ENCODE data around the gene TRPM3. TPM values are rescaled to one million over a fixed set of nuclear protein-coding genes. Genes with fewer than 3 reads are reported as not detected.
"Not testable (repeated sequence)": the region's sequence is repeated elsewhere in the genome, so short reads cannot be mapped to it uniquely, and the experiment has no call there.

TRPM3 gene
- total and polyA plus RNA-seq, 9 of the 15 experiments (the other 6 are each of a cell fraction or from before 2014, with no cell fraction given) = 0.04 TPM; not detected in 8

DNA sequence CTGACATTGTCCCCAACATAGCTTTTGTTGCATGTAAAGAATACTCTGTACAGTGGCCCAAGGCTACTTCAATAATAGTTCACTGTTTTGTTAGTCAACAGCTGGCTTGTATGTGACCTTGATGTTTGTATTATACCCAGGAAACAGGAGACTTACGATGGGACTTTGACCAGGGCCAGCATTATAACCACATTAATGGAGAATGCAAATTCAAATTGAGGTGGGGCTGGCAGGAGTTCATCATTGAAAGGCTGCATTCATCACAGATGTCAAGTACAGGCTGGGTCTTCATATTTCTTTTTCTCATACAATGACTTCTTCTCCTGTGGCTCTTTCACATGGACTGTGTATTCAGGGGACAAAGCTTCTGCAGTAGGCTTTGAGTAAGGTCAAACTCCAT lies 414.6 kb downstream of the TRPM3 start:
- H3K79me2 ChIP-seq (ENCODE audit: control insufficient read depth, insufficient read depth, low read length); POLR2A ChIA-PET; H2AFZ ChIP-seq (ENCODE audit: low read depth, low read length); CTCF ChIA-PET (ENCODE audit: low intra/inter-chr PET ratio); H3K27ac ChIP-seq (ENCODE audit: extremely low read depth, low read depth, low read length); BruUV-seq (replicated peaks); H3K4me3 ChIP-seq; DNase-seq (ENCODE audit: extremely low read depth in 1 of 4, low spot score in 3 of 4); H3K4me1 ChIP-seq (replicated peaks in 1 of 2; ENCODE audit: control insufficient read depth in 2 of 2, insufficient read depth in 2 of 2, low read length in 2 of 2); FAIRE-seq; H3K4me2 ChIP-seq (ENCODE audit: insufficient read depth, low read length); intact Hi-C loops (cut with micrococcal nuclease); H4K20me1 ChIP-seq (replicated peaks; ENCODE audit: control insufficient read depth, insufficient read depth, low read length); ATAC-seq; H3K9me1 ChIP-seq (ENCODE audit: control insufficient read depth, insufficient read depth, low read length); in situ Hi-C loops (cut with MboI); H3K9ac ChIP-seq (ENCODE audit: insufficient read depth in 1 of 2, low read depth in 2 of 2, low read length in 2 of 2); H3K36me3 ChIP-seq (ENCODE audit: control insufficient read depth, insufficient read depth, low read length); H3K9me3 ChIP-seq (replicated peaks; ENCODE audit: control insufficient read depth, insufficient read depth, low read depth, low read length); H3K27me3 ChIP-seq (ENCODE audit: control insufficient read depth in 2 of 2, insufficient read depth in 2 of 2, low read length in 2 of 2): not testable (repeated sequence)
- WGBS (ENCODE audit: insufficient coverage, low coverage, missing lambda C conversion rate) = no CpG with 5 or more reads among the region's 1 CpG

GRCh38 chr9:70701163-70701562 lies 420.3 kb downstream of the TRPM3 start:
- CTCF ChIA-PET (ENCODE audit: low intra/inter-chr PET ratio) = no interaction called here
- intact Hi-C loops (cut with micrococcal nuclease) (no loop called here), in situ Hi-C loops (cut with MboI) (no loop called here)
- 0% methylated on average over 6 of the region's 6 CpGs for WGBS (ENCODE audit: insufficient coverage, low coverage, missing lambda C conversion rate)
- ATAC-seq = no peak
- no peak for DNase-seq (ENCODE audit: extremely low read depth in 1 of 4, low spot score in 3 of 4)
- Histone ChIP-seq H4K20me1 (replicated peaks; ENCODE audit: control insufficient read depth, insufficient read depth, low read length) (no peaks in the 10 kb centered on the region), H3K4me2 (ENCODE audit: insufficient read depth, low read length) (no peak overlapping the region), H3K9ac (ENCODE audit: insufficient read depth in 1 of 2, low read depth in 2 of 2, low read length in 2 of 2) (no peak overlapping the region), H3K4me3 (no peak overlapping the region), H3K79me2 (ENCODE audit: control insufficient read depth, insufficient read depth, low read length) (no peaks in the 10 kb centered on the region), H3K9me1 (ENCODE audit: control insufficient read depth, insufficient read depth, low read length) (no peaks in the 10 kb centered on the region), H3K36me3 (ENCODE audit: control insufficient read depth, insufficient read depth, low read length) (no peaks in the 10 kb centered on the region), H2AFZ (ENCODE audit: low read depth, low read length) (no peak overlapping the region), H3K27me3 (ENCODE audit: control insufficient read depth in 2 of 2, insufficient read depth in 2 of 2, low read length in 2 of 2) (no peaks in the 10 kb centered on the region), H3K4me1 (replicated peaks in 1 of 2; ENCODE audit: control insufficient read depth in 2 of 2, insufficient read depth in 2 of 2, low read length in 2 of 2) (no peaks in the 10 kb centered on the region), H3K27ac (ENCODE audit: extremely low read depth, low read depth, low read length) (no peak overlapping the region), H3K9me3 (replicated peaks; ENCODE audit: control insufficient read depth, insufficient read depth, low read depth, low read length) (no peaks in the 10 kb centered on the region)
- no peak for FAIRE-seq
- POLR2A ChIA-PET = no interaction called here
- BruUV-seq (replicated peaks) = no TSS peak
- TF ChIP-seq GTF2A2 (tag; IDR thresholded peaks at IDR 0.05) = no peak
- TF ChIP-seq ZNF75A (CRISPR knock-in tag; IDR thresholded peaks at IDR 0.05) = no peak
- no peak for TF ChIP-seq RB1 (IDR thresholded peaks at IDR 0.05; ENCODE audit: low read depth)
- TF ChIP-seq ZNF175 (CRISPR knock-in tag; IDR thresholded peaks at IDR 0.05; ENCODE audit: low read depth) = no peak
- no peak for TF ChIP-seq XRCC5 (IDR thresholded peaks at IDR 0.05; ENCODE audit: low read depth, low read length)
- no peak for TF ChIP-seq SNRNP70 (optimal IDR thresholded peaks at IDR 0.05; ENCODE audit: low read depth, low read length)
- no peak for TF ChIP-seq MTA2 (IDR thresholded peaks at IDR 0.05; ENCODE audit: low read depth)

All from K562 (cell line).